Ovary (tissue), 9 donors: ENCODE measurements around the gene ABL2. TPM values are rescaled to one million over a fixed set of nuclear protein-coding genes. Genes with fewer than 3 reads are reported as not detected.

Source experiments
- DNase-seq, 5 donors: peaks; one replicate each; pipeline ENCODE4 v3.0.0-alpha.2; 2019 to 2020
- H3K27ac ChIP-seq, 2 donors: fragments of 200-600 bp; one replicate each; pipeline versions ENCODE4 v1.5.1 to v1.8.0; 2019 to 2022
- H3K27me3 ChIP-seq: fragments of 200-600 bp; one replicate; pipeline ENCODE4 v1.8.0; 2022
- H3K36me3 ChIP-seq: fragments of 200-600 bp; sonication (generic); one replicate; pipeline ENCODE4 v1.5.1; 2019
- H3K4me1 ChIP-seq: one replicate; pipeline ENCODE4 v1.8.1; 2013; ENCODE audit warnings: mild to moderate bottlenecking, moderate library complexity; ENCODE audit not compliant: insufficient read depth
- H3K4me3 ChIP-seq: fragments of 200-600 bp; sonication (generic); one replicate; pipeline ENCODE4 v1.5.1; 2017
- H3K9me3 ChIP-seq, 2 donors: fragments of 200-600 bp in 1 of 2; sonication (generic) in 1 of 2; one replicate each; pipeline versions ENCODE4 v1.5.1 to v1.8.1; 2013 to 2019; ENCODE audit warnings: mild to moderate bottlenecking in 1 of 2, moderate library complexity in 1 of 2
- EP300 ChIP-seq: sonication (generic); formaldehyde crosslinking; IDR thresholded peaks from one replicate; pipeline ENCODE4 v1.6.1; 2017; ENCODE audit warnings: antibody characterized with exemption
- POLR2A ChIP-seq: fragments of 450-650 bp; IDR thresholded peaks from one replicate; pipeline ENCODE4 v1.6.1; 2017; ENCODE audit warnings: antibody characterized with exemption, mild to moderate bottlenecking, moderate library complexity
- WGBS, 3 donors: extraction: QIAGEN DNeasy Blood & Tissue Kit in 1 of 3; methylation state at CpG; one replicate each; pipeline versions ENCODE4 v1.1.5 to v1.1.7; 2013 to 2017; 5-methylcytosine and 5-hydroxymethylcytosine counted together
- intact Hi-C, 4 donors: fragments of 100-400 bp; cut with DNase I; formaldehyde crosslinking; loops; one replicate each; pipeline versions ENCODE4 v1.11.0 to v1.15.1; 2022 to 2023
- polyA plus RNA-seq, 2 donors: library from polyadenylated mRNA; stranded (reverse); fragments of 200-250 nt in 1 of 2; fragments of 350-450 nt in 1 of 2; fragmentation: Illumina TruSeq in 1 of 2; extraction: RNeasy Lipid Tissue Mini Kit (QIAGEN cat#74804) in 1 of 2; gene quantifications; one replicate each; pipeline ENCODE4 v1.2.3, GENCODE V29; 2013 to 2014
- total RNA-seq, 7 donors: library from RNA; depleted of rRNA in 2 of 7; stranded (reverse); fragments of >200 nt in 2 of 7; fragmentation: NEBNext Ultra II Directional in 3 of 7; extraction: Animal tissue kit (Norgen Biotek cat#: 25700) in 3 of 7; gene quantifications; one replicate each; pipeline versions ENCODE4 v1.1.0 to v1.2.4, GENCODE V29; 2016 to 2023
- TF ChIP-seq, protein P1 (sequence below), 3 donors: fragments of 450-650 bp in 2 of 3; fragments of 200-600 bp in 1 of 3; IDR thresholded peaks; one replicate each; pipeline versions ENCODE4 v1.5.1 to v1.8.0; 2016 to 2022; ENCODE audit warnings: antibody characterized with exemption in 3 of 3, mild to moderate bottlenecking in 1 of 3
- donor health status: DM: no; HTN: no; CAD: no; lungs with moderate emphysema.
- donor health status: DM: no; HTN: no; CAD: no.
- donor health status: Bipolar disorder and iron deficiency.
- donor health status: DM: yes; HTN: yes; CAD: no.
- donor health status: DM: no; HTN: no; CAD: no.
- donor health status: DM: yes; HTN: yes; CAD: no.

The ABL2 gene
- total and polyA plus RNA-seq, 9 donors: 4.1 to 22.7 (median 14.6) TPM

DNA sequence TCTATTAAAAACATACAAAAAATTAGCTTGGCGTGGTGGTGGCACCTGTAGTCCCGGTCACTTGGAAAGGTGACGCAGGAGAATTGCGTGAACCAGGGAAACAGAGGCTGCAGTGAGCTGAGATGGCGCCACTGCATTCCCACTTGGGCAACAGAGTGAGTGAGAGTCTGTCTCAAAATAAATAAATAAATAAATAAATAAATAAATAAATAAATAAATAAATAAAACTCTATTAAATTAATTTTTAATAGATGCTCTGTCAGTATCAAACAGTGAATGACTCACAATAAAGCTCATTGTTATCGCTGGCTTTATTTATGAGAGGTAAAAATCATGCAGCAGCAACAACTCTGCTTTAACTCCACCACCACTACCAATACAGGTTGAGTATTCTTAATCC lies 72.8 kb downstream of the ABL2 start:
- intact Hi-C loops: no loop called here
- Histone ChIP-seq H3K9me3 (no peaks in the 10 kb centered on the region), H3K4me3 (no peak overlapping the region), H3K36me3 (no peaks in the 10 kb centered on the region), H3K4me1 (peaks cover 4% of the 10 kb centered on the region), H3K27ac (no peak overlapping the region), H3K27me3 (no peaks in the 10 kb centered on the region)
- no peak for DNase-seq
- TF ChIP-seq, protein P1, sequence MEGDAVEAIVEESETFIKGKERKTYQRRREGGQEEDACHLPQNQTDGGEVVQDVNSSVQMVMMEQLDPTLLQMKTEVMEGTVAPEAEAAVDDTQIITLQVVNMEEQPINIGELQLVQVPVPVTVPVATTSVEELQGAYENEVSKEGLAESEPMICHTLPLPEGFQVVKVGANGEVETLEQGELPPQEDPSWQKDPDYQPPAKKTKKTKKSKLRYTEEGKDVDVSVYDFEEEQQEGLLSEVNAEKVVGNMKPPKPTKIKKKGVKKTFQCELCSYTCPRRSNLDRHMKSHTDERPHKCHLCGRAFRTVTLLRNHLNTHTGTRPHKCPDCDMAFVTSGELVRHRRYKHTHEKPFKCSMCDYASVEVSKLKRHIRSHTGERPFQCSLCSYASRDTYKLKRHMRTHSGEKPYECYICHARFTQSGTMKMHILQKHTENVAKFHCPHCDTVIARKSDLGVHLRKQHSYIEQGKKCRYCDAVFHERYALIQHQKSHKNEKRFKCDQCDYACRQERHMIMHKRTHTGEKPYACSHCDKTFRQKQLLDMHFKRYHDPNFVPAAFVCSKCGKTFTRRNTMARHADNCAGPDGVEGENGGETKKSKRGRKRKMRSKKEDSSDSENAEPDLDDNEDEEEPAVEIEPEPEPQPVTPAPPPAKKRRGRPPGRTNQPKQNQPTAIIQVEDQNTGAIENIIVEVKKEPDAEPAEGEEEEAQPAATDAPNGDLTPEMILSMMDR (IDR thresholded peaks at IDR 0.05): no peak
- TF ChIP-seq POLR2A (no peak), EP300 (no peak)
- 96 to 99% (median 97%) methylated on average over 6 of the region's 6 CpGs for WGBS, 3 donors

DNA sequence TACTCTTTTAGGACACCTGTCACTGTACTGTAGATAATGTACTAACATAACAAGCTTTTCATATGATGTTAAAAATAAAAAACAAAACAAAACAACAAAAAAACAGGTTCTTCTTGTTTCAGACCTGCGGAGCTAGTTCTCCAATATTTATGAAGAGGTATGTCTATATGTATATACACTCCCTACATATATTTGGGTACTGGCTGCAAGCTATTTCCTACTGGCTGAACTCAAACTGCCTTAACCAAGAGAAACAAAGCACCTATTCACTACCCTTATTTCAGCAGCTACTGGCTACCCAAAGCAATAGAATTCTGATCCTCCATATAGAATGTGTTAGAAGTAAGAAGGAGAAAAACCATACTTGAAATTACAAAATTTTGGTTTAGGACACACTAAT lies 73.5 kb downstream of the ABL2 start:
- DNase-seq: no peak
- no peaks in the 10 kb centered on the region for H3K9me3 ChIP-seq
- H3K36me3 ChIP-seq: no peaks in the 10 kb centered on the region
- 76 to 89% (median 84%) methylated on average over 1 of the region's 1 CpG for WGBS, 3 donors
- peaks cover 4% of the 10 kb centered on the region for H3K4me1 ChIP-seq
- intact Hi-C loops: no loop called here
- H3K27ac ChIP-seq: no peak overlapping the region
- no peak overlapping the region for H3K4me3 ChIP-seq
- TF ChIP-seq EP300: no peak
- no peaks in the 10 kb centered on the region for H3K27me3 ChIP-seq

DNA sequence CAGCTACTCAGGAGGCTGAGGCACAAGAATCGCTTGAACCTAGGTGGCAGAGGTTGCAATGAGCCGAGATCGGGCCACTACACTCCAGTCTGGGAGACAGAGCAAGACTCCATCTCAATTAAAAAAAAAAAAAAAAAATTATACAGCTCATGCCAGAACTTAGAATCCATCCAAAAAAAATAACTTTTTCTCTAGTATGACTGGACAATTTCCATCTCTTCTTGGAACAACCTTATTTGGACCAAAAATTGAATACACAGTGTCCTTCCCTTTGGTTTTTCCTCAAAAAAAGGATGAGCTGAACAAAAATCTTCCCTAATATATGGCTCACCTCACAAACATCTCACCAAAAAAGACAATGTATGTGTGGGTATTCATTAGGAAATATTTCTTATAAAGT lies 73.9 kb downstream of the ABL2 start:
- 64 to 75% (median 70%) methylated on average over 3 of the region's 3 CpGs for WGBS, 3 donors

DNA sequence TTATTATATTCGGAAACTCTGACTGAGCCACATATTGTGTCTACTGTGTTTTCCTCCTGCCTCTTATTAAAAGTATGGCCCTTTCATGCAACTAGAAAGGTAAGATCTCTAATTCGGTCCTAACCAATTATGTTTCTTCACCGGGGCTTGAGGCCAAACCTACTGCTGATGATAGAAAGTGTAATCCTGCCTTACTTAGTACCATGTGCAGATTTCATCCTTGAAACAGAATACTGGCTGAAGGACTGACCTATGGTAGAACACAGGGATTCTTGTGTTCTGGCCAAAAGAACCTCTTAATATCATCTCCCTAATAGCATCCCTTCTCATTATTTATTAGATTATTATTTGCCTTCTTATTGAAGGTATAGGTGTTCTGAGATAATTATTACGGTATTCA lies 75.0 kb downstream of the ABL2 start:
- TF ChIP-seq POLR2A: no peak
- no peak for TF ChIP-seq EP300
- TF ChIP-seq, protein P1 (IDR thresholded peaks at IDR 0.05): no peak
- intact Hi-C loops: no loop called here
- Histone ChIP-seq H3K27me3 (no peaks in the 10 kb centered on the region), H3K27ac (no peak overlapping the region), H3K9me3 (no peaks in the 10 kb centered on the region), H3K4me1 (peaks cover 4% of the 10 kb centered on the region), H3K4me3 (no peak overlapping the region), H3K36me3 (no peaks in the 10 kb centered on the region)
- 75 to 88% (median 88%) methylated on average over 4 of the region's 4 CpGs for whole genome bisulfite sequencing, 3 donors
- no peak for DNase-seq

More for the DNA sequence above, 73.9 kb downstream of the ABL2 start:
- Histone ChIP-seq H3K27me3 (no peaks in the 10 kb centered on the region), H3K4me1 (peaks cover 4% of the 10 kb centered on the region), H3K36me3 (no peaks in the 10 kb centered on the region), H3K9me3 (no peaks in the 10 kb centered on the region), H3K27ac (no peak overlapping the region), H3K4me3 (no peak overlapping the region)
- no peak for DNase-seq
- intact Hi-C loops: no loop called here
- TF ChIP-seq, protein P1 (IDR thresholded peaks at IDR 0.05): no peak
- TF ChIP-seq EP300 (no peak), POLR2A (no peak)

DNA sequence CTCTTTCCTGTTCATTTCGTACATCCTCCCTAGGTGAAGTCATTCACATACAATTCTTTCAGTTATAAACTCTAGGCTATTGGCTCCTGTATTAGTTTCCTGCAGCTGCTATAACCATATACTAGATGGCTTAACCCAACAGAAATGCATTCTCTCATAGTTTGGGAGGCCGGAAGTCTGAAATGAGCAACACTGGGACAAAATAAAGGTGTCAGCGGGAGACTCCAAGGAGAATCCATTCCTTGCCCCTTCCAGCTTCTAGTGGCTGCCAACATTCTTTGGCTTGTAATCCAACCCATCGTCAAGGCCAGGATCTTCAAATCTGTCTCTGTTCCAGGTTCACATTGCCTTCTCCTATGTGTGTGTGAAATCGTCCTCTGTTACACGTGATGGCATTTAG lies 76.3 kb downstream of the ABL2 start:
- Histone ChIP-seq H3K4me1 (peaks cover 4% of the 10 kb centered on the region), H3K9me3 (no peaks in the 10 kb centered on the region), H3K27me3 (no peaks in the 10 kb centered on the region), H3K4me3 (no peak overlapping the region), H3K27ac (no peak overlapping the region), H3K36me3 (no peaks in the 10 kb centered on the region)
- TF ChIP-seq EP300 (no peak), POLR2A (no peak)
- TF ChIP-seq, protein P1 (IDR thresholded peaks at IDR 0.05): no peak
- DNase-seq: no peak
- 59 to 69% (median 65%) methylated on average over 6 of the region's 6 CpGs for WGBS, 3 donors
- intact Hi-C loops: no loop called here
